Activated naive CD4-positive, alpha-beta T cell treated with anti-CD3 and anti-CD28 coated beads, Interleukin-2, amount 10 ng/mL, durations not matched to agents 7 days and 5 days (primary cell): ENCODE measurements around the gene POLG2.
"Not testable (repeated sequence)": the region's sequence is repeated elsewhere in the genome, so short reads cannot be mapped to it uniquely, and the experiment has no call there.

Experiments used
- CTCF ChIA-PET: fragments of 350-600 bp; sonication (Branson Sonifier 250); formaldehyde crosslinking; loops from one replicate; lab custom pipeline; 2021; ENCODE audit warnings: antibody characterized with exemption; lab: Charles Lee
- DNase-seq: peaks from one replicate; pipeline ENCODE4 v3.0.0-alpha.2; 2020
- H3K27ac Mint-ChIP-seq: one replicate; pipeline ENCODE4 v1.8.0; 2021; ENCODE audit warnings: mild to moderate bottlenecking, moderate library complexity, mixed read lengths
- H3K27me3 Mint-ChIP-seq: one replicate; pipeline ENCODE4 v1.8.0; 2021; ENCODE audit warnings: mild to moderate bottlenecking, mixed read lengths
- H3K36me3 Mint-ChIP-seq: one replicate; pipeline ENCODE4 v1.8.0; 2021; ENCODE audit warnings: mixed read lengths
- H3K4me1 Mint-ChIP-seq: one replicate; pipeline ENCODE4 v1.8.0; 2021; ENCODE audit warnings: mixed read lengths
- H3K4me3 Mint-ChIP-seq: one replicate; pipeline ENCODE4 v1.8.0; 2021; ENCODE audit warnings: mild to moderate bottlenecking, moderate library complexity, mixed read lengths
- H3K9me3 Mint-ChIP-seq: one replicate; pipeline ENCODE4 v1.8.0; 2021; ENCODE audit warnings: mixed read lengths

Gene POLG2

GRCh38 chr17:64458756-64459155 lies 38.1 kb downstream of the POLG2 start:
- H3K9me3 Mint-ChIP-seq, result peaks cover 2% of the 10 kb centered on the region
- H3K4me1 Mint-ChIP-seq, result peaks cover 28% of the 10 kb centered on the region
- no peaks in the 10 kb centered on the region for H3K36me3 Mint-ChIP-seq
- no peak for DNase-seq
- no peak overlapping the region for H3K27ac Mint-ChIP-seq
- H3K4me3 Mint-ChIP-seq, result no peak overlapping the region
- CTCF ChIA-PET, result no interaction called here
- peaks cover 13% of the 10 kb centered on the region for H3K27me3 Mint-ChIP-seq

- no peak for DNase-seq
- Mint-ChIP-seq H3K27ac (peak overlapping the region; percentile 28), H3K36me3 (no peaks in the 10 kb centered on the region), H3K9me3 (peaks cover 2% of the 10 kb centered on the region), H3K4me1 (peaks cover 28% of the 10 kb centered on the region), H3K27me3 (peaks cover 6% of the 10 kb centered on the region), H3K4me3 (no peak overlapping the region)
- CTCF ChIA-PET, result interaction anchor here (1.4 to 2.2 kb wide), 2 partner anchors 34 to 38 kb away, joined by 4 to 17 read pairs; no protein-coding TSS in a partner anchor
Observed at GRCh38 chr17:64457156-64457555, 39.7 kb downstream of the POLG2 start.

GRCh38 chr17:64455993-64456885 lies 40.6 kb downstream of the POLG2 start:
- Mint-ChIP-seq H3K27ac (peak overlapping the region; percentile 90), H3K4me1 (peaks cover 28% of the 10 kb centered on the region), H3K27me3 (peaks cover 4% of the 10 kb centered on the region), H3K36me3 (no peaks in the 10 kb centered on the region), H3K4me3 (no peak overlapping the region), H3K9me3 (peaks cover 2% of the 10 kb centered on the region)
- no peak for DNase-seq
- CTCF ChIA-PET, result interaction anchor here (1.4 to 2.2 kb wide), 2 partner anchors 35 to 37 kb away, joined by 4 to 17 read pairs; no protein-coding TSS in a partner anchor

GRCh38 chr17:64449545-64449944 lies 47.3 kb downstream of the POLG2 start:
- DNase-seq, result no peak
- no peak overlapping the region for H3K4me3 Mint-ChIP-seq
- peaks cover 15% of the 10 kb centered on the region for H3K4me1 Mint-ChIP-seq

GRCh38 chr17:64448665-64449512 lies 48.0 kb downstream of the POLG2 start, which contains the start of gene MILR1:
MILR1 (plus strand) TSS chr17:64449115; CDS start chr17:64449169, 54 bp downstream.
- Mint-ChIP-seq H3K9me3 (no peaks in the 10 kb centered on the region), H3K27me3 (peaks cover 6% of the 10 kb centered on the region), H3K4me1 (peaks cover 15% of the 10 kb centered on the region), H3K36me3 (no peaks in the 10 kb centered on the region), H3K27ac (peak within 1 kb of the TSS; percentile 46), H3K4me3 (no peak within 1 kb of the TSS)
- CTCF ChIA-PET, result interaction anchor here (0.7 to 1.3 kb wide), 4 partner anchors 29 to 200 kb away, joined by 3 read pairs; no protein-coding TSS in a partner anchor
- no peak for DNase-seq

More at GRCh38 chr17:64449545-64449944, 47.3 kb downstream of the POLG2 start:
- peaks cover 6% of the 10 kb centered on the region for H3K27me3 Mint-ChIP-seq
- CTCF ChIA-PET, result interaction anchor here (0.7 to 1.3 kb wide), 4 partner anchors 29 to 200 kb away, joined by 3 read pairs; no protein-coding TSS in a partner anchor
- H3K36me3 Mint-ChIP-seq, result no peaks in the 10 kb centered on the region
- no peaks in the 10 kb centered on the region for H3K9me3 Mint-ChIP-seq
- no peak overlapping the region for H3K27ac Mint-ChIP-seq

GRCh38 chr17:64447526-64447925 lies 49.3 kb downstream of the POLG2 start:
- DNase-seq, result no peak
- Mint-ChIP-seq H3K36me3 (no peaks in the 10 kb centered on the region), H3K4me1 (peaks cover 26% of the 10 kb centered on the region), H3K9me3 (no peaks in the 10 kb centered on the region), H3K27ac (no peak overlapping the region), H3K4me3 (no peak overlapping the region), H3K27me3 (peaks cover 6% of the 10 kb centered on the region)
- CTCF ChIA-PET, result no interaction called here

GRCh38 chr17:64443086-64443760 lies 53.6 kb downstream of the POLG2 start:
- H3K36me3 Mint-ChIP-seq, result peaks cover 9% of the 10 kb centered on the region
- peaks cover 29% of the 10 kb centered on the region for H3K4me1 Mint-ChIP-seq
- CTCF ChIA-PET, result interaction anchor here (1.2 to 1.3 kb wide), 2 partner anchors 28 to 54 kb away, joined by 3 to 4 read pairs; partner anchors contain the start of gene POLG2
- peak overlapping the region; percentile 84 for H3K27ac Mint-ChIP-seq
- H3K9me3 Mint-ChIP-seq, result peaks cover 16% of the 10 kb centered on the region
- no peak overlapping the region for H3K4me3 Mint-ChIP-seq
- peaks cover 6% of the 10 kb centered on the region for H3K27me3 Mint-ChIP-seq
- no peak for DNase-seq

DNA sequence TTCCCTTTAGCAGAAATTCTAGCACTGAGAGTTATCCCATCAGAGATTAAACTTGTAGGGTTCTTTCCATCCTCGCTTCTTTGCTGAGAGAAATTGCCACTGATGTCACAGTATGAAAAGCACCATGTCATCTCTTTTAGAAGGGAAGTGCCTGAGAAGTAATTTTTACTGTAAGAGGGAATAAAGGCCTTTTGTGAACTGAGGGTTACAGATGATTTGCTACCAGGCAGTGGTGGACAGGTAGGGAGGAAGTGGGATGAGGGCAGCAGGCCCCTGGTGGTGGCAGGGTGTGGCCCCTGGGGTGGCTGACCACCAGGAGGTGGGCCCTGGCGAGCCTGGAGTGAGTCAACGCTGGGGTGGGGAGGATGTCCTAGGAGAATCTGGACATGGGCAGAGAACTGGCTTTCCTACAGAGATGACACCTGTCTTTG lies 54.3 kb downstream of the POLG2 start:
- H3K27ac Mint-ChIP-seq, result peak overlapping the region; percentile 84
- DNase-seq, result no peak
- peaks cover 3% of the 10 kb centered on the region for H3K27me3 Mint-ChIP-seq
- H3K36me3 Mint-ChIP-seq, result peaks cover 9% of the 10 kb centered on the region
- H3K4me3 Mint-ChIP-seq, result peak overlapping the region; percentile 64
- peaks cover 22% of the 10 kb centered on the region for H3K9me3 Mint-ChIP-seq
- H3K4me1 Mint-ChIP-seq, result peaks cover 29% of the 10 kb centered on the region
- CTCF ChIA-PET, result no interaction called here

GRCh38 chr17:64441772-64442540 lies 54.9 kb downstream of the POLG2 start:
- DNase-seq, result peak; percentile 55
- Mint-ChIP-seq H3K36me3 (peaks cover 11% of the 10 kb centered on the region), H3K27me3 (no peaks in the 10 kb centered on the region), H3K4me1 (peaks cover 26% of the 10 kb centered on the region), H3K4me3 (peak overlapping the region; percentile 64), H3K27ac (peak overlapping the region; percentile 84), H3K9me3 (peaks cover 28% of the 10 kb centered on the region)
- CTCF ChIA-PET, result interaction anchor here (0.9 kb wide), 1 partner anchor 22 kb away, joined by 3 read pairs; no protein-coding TSS in a partner anchor

GRCh38 chr17:64439956-64440355 lies 56.9 kb downstream of the POLG2 start:
- no peak overlapping the region for H3K4me3 Mint-ChIP-seq
- CTCF ChIA-PET, result interaction anchor here (1.2 kb wide), 1 partner anchor 18 kb away, joined by 3 read pairs; no protein-coding TSS in a partner anchor
- peaks cover 29% of the 10 kb centered on the region for H3K9me3 Mint-ChIP-seq
- H3K36me3 Mint-ChIP-seq, result peaks cover 11% of the 10 kb centered on the region
- H3K27me3 Mint-ChIP-seq, result no peaks in the 10 kb centered on the region
- H3K4me1 Mint-ChIP-seq, result peaks cover 26% of the 10 kb centered on the region
- DNase-seq, result no peak
- no peak overlapping the region for H3K27ac Mint-ChIP-seq

DNA sequence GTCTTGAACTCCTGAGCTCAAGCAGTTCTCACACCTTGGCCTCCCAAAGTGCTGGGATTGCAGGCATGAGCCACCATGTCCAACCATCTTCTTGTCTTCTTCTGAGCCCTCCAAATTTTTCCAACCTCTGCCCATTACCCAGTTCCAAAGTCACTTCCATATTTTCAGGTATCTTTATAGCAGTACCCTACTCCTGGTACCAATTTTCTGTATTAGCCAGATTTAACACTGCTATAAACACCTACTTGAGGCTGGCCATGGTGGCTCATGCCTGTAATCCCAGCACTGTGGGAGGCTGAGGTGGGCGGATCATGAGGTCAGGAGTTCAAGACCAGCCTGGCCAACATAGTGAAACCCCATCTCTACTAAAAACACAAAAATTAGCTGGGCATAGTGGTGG lies 57.3 kb downstream of the POLG2 start:
- CTCF ChIA-PET, result interaction anchor here (1.2 kb wide), 1 partner anchor 18 kb away, joined by 3 read pairs; no protein-coding TSS in a partner anchor
- H3K36me3 Mint-ChIP-seq, result peaks cover 11% of the 10 kb centered on the region

DNA sequence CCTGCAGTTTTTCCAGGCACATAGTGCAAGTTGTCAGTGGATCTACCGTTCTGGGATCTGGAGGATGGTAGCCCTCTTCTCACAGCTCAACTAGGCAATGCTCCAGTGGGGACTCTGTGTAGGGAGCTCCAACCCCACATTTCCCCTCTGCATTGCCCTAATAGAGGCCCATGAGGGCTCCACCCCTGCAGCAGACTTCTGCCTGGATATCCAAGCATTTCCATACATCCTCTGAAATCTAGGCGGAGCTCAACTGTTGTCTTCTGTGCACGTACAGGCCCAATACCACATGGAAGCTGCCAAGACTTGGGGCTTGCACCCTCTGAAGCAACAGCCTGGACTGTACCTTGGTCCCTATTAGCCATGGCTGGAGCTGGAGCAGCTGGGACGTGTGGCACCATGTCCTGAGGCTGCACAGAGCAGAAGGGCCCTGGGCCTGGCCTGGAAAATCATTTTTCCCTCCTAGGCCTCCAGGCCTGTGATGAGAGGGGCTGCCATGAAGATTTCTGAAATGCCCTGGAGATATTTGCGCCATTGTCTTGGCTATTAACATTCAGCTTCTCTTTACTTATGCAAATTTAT lies 58.8 kb downstream of the POLG2 start:
- peaks cover 20% of the 10 kb centered on the region for H3K4me1 Mint-ChIP-seq
- no peak for DNase-seq
- CTCF ChIA-PET, result no interaction called here
- no peaks in the 10 kb centered on the region for H3K27me3 Mint-ChIP-seq
- no peak overlapping the region for H3K27ac Mint-ChIP-seq
- H3K9me3 Mint-ChIP-seq, result peaks cover 33% of the 10 kb centered on the region
- H3K4me3 Mint-ChIP-seq, result no peak overlapping the region
- H3K36me3 Mint-ChIP-seq, result peaks cover 11% of the 10 kb centered on the region

More for the DNA sequence above, 57.3 kb downstream of the POLG2 start:
- H3K4me1 Mint-ChIP-seq, result peaks cover 26% of the 10 kb centered on the region
- H3K4me3 Mint-ChIP-seq, DNase-seq, H3K27me3 Mint-ChIP-seq, H3K27ac Mint-ChIP-seq: not testable (repeated sequence)
- H3K9me3 Mint-ChIP-seq, result peaks cover 29% of the 10 kb centered on the region
